PC-3 (cell line): ENCODE results near the gene CYB561A3.

Experiments used
- EZH2phosphoT487 ChIP-seq: fragments of 300-600 bp; sonication (generic); IDR thresholded peaks from 2 replicates; pipeline ENCODE4 v1.6.1; 2018; ENCODE audit warnings: mild to moderate bottlenecking, antibody characterized with exemption, low read length, borderline replicate concordance
- TF ChIP-seq, protein P1 (sequence below): fragments of 300-600 bp; sonication (generic); conservative IDR thresholded peaks from 2 replicates; pipeline ENCODE4 v1.5.1; 2017; ENCODE audit warnings: antibody characterized with exemption, low read depth, mild to moderate bottlenecking, low read length

DNA sequence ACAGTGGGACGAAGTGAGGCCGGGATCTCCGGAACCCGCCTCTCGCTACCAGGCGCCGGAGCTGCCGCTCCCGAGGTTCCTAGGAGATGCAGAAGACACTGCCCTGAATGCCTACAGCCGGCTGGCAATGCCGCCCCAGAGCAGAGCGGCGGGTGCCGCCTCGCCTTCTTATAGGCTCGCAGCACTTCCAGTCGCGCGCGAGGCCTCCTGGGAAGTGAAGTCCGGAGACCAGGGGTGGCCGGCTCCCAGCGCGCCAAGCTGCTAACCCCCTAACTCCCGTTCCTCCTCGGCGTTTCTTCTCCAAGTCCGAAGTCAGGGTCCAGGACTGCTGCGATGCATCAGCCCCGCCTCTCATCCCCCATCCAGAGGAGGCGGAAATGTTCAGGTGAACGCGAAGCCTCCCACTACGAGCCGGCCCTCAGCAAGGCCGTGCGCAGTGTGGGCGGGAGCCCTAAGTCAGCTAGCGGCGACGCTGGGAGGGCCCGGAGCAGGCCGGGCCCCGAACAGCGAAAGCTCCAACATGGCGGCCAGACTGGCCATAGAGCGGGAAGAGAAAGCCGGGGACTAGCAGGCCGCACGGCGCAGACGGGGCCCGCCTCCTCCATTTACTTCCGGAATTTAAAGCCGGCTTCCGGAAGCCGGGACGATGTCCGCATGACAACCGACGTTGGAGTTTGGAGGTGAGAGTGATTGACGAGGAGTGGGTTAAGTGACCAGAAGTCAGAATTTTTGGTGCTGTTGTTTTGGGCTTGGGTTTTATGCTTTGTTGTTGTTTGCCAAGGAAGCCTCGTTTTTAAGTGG, at the start of gene CYB561A3, which contains the start of gene TMEM138:
- TF ChIP-seq, protein P1, sequence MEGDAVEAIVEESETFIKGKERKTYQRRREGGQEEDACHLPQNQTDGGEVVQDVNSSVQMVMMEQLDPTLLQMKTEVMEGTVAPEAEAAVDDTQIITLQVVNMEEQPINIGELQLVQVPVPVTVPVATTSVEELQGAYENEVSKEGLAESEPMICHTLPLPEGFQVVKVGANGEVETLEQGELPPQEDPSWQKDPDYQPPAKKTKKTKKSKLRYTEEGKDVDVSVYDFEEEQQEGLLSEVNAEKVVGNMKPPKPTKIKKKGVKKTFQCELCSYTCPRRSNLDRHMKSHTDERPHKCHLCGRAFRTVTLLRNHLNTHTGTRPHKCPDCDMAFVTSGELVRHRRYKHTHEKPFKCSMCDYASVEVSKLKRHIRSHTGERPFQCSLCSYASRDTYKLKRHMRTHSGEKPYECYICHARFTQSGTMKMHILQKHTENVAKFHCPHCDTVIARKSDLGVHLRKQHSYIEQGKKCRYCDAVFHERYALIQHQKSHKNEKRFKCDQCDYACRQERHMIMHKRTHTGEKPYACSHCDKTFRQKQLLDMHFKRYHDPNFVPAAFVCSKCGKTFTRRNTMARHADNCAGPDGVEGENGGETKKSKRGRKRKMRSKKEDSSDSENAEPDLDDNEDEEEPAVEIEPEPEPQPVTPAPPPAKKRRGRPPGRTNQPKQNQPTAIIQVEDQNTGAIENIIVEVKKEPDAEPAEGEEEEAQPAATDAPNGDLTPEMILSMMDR = no peak
- no peak for TF ChIP-seq EZH2phosphoT487
